ENCODE measurements around the gene COL6A2.

Gene COL6A2

DNA sequence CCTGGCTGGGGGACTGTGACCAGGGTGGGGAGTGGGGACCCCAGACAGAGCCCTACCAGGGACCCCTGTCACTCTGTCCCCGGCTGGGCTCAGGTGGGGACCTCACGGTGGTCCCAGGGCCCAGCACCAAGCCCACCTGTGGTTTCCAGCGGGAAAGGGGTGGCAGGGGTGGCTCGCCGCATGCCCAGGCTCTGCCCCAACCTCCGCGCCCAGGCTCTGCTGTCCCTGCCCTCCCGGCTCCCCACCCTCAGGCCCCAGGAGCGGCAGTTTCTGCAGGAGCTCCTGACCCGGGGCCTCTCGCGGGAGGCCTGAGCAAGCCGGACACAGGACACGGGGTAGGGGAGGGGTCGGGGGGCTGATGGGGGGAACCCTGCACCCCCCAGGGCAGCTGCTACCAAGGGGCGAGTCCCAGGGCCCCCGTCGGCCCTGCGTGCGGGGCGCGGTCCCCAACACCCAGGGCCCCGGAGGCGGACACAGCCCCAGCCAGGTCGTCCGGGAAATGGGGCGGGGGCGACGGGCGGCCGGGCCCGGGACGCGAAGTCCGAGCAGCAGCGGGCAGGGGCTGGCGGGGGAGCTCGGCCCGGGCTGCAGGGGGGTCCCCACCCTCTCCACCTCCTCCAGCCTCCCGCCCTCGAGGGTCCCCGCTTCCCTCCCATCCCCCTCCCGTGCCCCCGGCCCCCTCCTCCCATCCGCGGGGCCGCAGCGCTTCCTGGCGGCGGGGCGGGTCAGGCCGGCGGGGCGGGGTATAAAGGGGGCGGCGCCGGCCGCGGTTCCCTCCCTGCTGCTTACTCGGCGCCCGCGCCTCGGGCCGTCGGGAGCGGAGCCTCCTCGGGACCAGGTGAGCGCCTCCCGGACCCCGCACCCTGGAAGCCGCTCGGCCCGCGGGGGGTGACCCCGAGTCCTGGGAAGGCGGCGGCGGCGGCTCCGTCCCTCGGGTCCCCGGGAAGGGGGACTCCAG is at the start of gene COL6A2:
Gene COL6A2 (plus strand): TSS at position 777 of the 958 bp plus-strand sequence.
- no peak for DNase-seq (ENCODE audit: low read depth)
- H3K4me3 ChIP-seq (ENCODE audit: low read depth, low read length), result no peak within 1 kb of the TSS

DNA sequence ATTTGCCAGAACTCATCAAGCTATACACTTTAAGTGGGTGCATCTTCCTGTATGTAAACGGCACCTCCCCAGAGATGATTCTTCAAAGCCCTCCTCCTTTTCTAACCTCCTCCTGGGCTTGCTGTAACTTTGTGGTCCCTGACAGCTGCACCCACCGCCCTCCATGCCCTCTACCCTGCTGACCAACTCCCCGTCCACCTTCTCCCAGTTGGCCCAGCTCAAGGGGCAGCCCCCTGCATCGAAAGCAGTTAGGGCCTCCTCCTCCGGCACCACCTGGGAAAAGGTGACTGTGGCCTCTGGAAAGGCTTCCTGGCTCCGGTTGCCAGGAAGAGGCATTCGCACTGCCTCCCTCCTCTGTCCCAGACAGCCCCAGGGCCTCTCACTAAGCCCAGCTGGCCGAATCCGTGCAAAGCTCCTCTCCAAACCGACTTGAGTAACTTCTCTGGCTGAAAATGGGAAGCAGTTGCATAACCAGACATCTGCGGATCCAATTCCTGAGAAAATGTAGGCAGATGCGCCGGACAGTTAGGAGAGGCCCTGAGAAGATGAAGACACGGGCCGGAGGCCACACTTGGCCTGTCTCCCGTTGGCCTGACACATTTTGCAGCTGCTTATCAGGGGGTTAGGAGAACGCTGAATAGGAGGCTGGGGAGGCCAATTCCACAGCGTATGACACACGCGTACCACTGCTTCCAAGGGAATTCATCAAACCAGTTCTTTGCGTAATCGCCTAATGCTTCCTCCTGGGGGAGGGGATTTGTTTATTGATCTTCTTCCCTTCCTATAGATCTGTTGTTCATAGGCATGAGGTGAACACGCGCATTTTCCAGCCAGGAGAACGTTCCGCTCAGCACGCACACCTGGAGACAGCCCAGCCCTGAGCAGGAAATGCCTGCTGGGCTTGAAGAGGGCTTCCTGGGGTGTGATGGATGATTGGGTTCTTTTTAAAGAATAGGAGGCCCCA is 48.7 kb upstream of the COL6A2 start:
- no peak for DNase-seq (ENCODE audit: low read depth)
- H3K4me3 ChIP-seq (ENCODE audit: low read depth, low read length), result no peak overlapping the region

More for the DNA sequence above, at the start of gene COL6A2:
- TF ChIP-seq CTCF (IDR thresholded peaks at IDR 0.05; ENCODE audit: insufficient read depth, low read depth, low read length, missing control alignments), result no peak

DNA sequence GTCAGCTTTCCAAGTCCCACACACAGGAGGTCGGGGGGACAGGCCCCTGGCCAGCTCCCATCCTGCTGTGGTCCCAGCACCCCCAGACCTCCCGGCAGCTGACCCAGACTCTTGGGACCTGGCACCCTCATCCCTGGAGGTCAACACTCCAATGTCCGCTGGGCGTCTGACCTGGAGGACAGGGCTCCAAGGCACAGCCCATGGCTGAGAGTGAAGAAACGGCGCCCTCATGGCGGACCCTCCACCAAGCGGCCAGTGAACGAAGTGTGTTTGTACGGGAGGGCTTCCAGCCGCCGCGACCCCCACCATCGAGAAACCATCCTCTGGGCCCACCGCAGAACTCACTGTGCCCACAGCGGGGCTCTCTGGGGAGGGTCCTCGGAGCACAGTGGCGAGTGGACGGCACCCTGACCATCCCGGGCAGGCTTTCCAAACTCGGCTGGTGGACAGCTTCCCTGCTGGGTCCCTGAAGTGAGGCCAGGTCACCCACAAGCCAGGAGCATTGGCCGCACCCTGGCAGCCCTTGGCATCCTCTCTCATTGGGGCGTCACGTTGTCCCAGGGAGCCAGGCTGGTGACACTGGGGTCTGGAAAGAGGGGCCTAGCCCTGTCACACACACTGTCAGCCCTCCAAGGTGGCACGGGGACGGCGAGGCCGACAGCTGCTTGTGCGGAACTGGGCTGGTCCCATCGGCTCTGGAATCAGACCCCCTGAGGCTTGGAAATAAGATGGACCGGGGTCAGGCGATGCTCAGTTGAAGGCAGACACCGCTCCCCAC is 47.8 kb upstream of the COL6A2 start:
- H3K4me3 ChIP-seq (ENCODE audit: low read depth, low read length), result no peak overlapping the region
- DNase-seq (ENCODE audit: low read depth), result no peak
- no peak for TF ChIP-seq CTCF (IDR thresholded peaks at IDR 0.05; ENCODE audit: insufficient read depth, low read depth, low read length, missing control alignments)

More for the DNA sequence above, 48.7 kb upstream of the COL6A2 start:
- TF ChIP-seq CTCF (IDR thresholded peaks at IDR 0.05; ENCODE audit: insufficient read depth, low read depth, low read length, missing control alignments), result no peak

GRCh38 chr21:46050668-46051378 is 47.1 kb upstream of the COL6A2 start:
- no peak overlapping the region for H3K4me3 ChIP-seq (ENCODE audit: low read depth, low read length)
- no peak for TF ChIP-seq CTCF (IDR thresholded peaks at IDR 0.05; ENCODE audit: insufficient read depth, low read depth, low read length, missing control alignments)
- DNase-seq (ENCODE audit: low read depth), result no peak

- no peak overlapping the region for H3K4me3 ChIP-seq (ENCODE audit: low read depth, low read length)
- DNase-seq (ENCODE audit: low read depth), result no peak
- TF ChIP-seq CTCF (IDR thresholded peaks at IDR 0.05; ENCODE audit: insufficient read depth, low read depth, low read length, missing control alignments), result no peak
Measured at GRCh38 chr21:46051379-46051770, 46.5 kb upstream of the COL6A2 start.

Measured in GM12865 (cell line).